Islet precursor cell (in vitro differentiated cells): ENCODE results near the gene CC2D2B.
"Not testable (repeated sequence)": the region's sequence is repeated elsewhere in the genome, so short reads cannot be mapped to it uniquely, and the experiment has no call there.

ENCODE experiments used
- DNase-seq: peaks from one replicate; pipeline ENCODE4 v3.0.0-alpha.2; 2018

The CC2D2B gene

GRCh38 chr10:95907456-95908253 is at the start of gene CC2D2B:
TSS of gene CC2D2B (plus strand) at chr10:95907975. CDS start at chr10:95911324, 3,349 bp downstream.
- peak; percentile 95 for DNase-seq

GRCh38 chr10:95860166-95860940 is 47.4 kb upstream of the CC2D2B start:
- no peak for DNase-seq

DNA sequence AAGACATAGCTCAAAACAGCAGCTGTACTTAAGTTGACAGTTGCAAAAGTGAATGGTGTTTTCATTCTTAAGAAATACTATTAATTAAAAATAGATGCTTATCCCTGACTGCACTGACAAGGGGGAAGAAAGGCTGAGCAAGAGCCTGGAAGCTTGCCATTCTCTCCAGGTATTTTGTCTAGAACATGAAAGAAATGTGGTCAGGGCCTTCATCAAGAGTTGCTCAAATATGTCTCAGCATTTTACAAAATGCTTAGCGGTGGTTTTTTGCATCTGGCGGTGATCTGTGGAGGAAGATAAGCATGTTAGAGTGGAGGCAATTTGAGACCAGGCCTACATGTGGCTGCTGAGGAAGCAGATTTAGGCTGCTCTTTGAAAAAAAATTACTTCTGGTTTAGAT is 46.4 kb upstream of the CC2D2B start:
- DNase-seq = no peak

DNA sequence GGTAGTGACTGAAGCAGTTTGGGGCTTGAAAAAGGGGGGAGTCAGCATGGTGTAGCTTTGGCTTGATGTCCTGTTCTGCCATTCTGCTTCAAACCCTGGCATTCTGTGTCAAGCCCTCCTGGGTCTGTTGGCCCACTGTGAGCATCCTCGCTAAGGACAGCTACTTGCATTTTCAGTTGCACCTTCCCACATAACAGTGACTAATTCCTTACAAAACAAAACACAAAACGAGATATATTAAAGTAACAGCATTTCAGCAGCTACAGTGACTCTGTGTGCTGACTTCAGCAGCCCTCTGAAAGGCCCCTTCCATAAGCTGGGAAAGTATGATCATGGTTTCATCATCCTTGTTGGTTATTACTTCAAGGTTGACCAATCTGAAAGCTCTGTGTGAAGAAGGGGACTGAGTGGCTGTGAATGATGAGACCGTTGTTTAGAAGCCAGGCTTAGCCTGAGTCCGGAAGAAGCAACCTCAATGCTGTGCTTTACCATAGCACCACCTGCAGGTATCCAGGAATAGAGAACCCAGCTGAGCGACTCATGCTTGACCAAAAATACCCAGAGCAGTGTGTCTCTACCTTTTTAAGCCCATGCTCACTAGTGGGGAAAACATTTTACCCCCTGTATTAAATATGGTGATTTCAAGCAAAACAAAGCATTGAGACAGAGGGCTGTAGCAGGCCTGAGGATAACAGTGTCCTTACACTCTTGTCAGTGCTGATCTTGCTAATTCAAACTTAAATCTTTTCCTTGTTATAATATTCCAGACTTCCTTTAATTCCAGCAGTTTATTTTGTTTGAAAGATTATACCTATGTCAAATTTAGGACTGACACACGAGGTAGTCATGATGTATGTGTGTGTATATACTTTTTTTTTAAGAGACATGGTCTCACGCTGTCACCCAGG is 42.6 kb upstream of the CC2D2B start:
- peak; percentile 74 for DNase-seq

DNA sequence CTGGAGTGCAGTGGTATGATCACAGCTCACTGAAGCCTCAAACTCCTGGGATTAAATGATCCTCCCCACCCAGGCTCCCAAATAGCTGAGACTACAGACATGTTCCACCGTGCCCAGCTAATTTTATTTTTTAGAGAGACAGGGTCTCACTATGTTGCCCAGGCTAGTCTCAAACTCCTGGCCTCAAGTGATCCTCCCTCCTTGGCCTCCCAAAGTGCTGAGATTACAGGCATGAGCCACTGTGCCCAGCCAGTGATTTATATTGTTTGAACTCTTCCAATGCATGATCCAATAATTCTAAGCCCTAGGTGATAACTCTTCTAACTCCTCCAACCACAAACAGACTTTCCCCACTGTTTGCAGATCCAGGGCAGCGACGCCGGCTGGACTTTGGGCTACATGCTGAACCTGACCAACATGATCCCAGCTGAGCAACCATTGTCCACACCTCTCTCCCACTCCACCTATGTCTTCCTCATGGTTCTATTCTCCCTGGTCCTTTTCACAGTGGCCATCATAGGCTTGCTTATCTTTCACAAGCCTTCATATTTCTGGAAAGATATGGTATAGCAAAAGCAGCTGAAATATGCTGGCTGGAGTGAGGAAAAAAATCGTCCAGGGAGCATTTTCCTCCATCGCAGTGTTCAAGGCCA is 41.8 kb upstream of the CC2D2B start:
- no peak for DNase-seq

DNA sequence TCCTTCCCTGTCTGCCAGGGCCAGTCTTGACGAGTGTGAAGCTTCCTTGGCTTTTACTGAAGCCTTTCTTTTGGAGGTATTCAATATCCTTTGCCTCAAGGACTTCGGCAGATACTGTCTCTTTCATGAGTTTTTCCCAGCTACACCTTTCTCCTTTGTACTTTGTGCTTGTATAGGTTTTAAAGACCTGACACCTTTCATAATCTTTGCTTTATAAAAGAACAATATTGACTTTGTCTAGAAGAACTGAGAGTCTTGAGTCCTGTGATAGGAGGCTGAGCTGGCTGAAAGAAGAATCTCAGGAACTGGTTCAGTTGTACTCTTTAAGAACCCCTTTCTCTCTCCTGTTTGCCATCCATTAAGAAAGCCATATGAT is 41.3 kb upstream of the CC2D2B start:
- no peak for DNase-seq

DNA sequence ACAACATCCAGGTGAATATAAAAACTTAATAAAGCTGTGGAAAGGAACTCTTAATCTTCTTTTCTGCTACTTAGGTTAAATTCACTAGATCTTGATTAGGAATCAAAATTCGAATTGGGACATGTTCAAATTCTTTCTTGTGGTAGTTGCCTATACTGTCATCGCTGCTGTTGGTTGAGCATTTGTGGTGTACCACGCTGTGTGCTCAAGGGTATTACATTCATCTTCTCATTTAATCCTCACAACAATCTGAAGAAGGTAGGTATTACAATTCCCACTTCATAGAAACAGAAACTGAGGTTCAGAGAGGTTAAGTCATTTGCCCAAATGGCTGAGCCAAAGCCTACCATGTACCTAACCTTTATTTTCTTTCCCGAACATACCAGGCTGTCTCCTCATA is 39.9 kb upstream of the CC2D2B start:
- DNase-seq = no peak

DNA sequence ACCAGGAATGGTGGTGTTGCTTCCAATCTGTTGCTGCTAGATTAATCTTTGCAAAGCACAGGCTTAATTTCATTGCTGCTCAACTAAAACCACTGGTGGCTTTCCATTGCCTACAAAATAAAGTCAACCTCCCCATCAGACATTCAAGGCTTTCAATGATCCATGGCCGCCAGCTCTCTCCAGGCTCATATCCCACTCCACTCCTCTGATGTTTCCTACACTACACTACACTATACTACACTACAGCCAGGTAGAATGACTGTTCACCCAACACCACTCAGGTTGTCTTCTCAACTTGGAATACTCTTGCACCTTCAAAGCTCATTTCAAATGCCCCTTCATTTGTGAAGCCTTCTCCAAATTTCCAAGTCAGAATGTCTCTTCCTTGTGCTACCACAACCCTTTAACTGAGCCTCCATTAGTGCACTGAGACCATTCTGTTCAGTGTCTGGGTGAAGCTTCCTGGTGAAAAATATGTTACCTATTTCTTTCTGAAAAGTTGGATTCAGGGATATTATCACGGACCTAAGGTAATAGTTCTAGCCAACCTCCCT is 35.5 kb upstream of the CC2D2B start:
- DNase-seq = no peak

- no peak for DNase-seq
Measured at GRCh38 chr10:95873139-95873538, 34.6 kb upstream of the CC2D2B start.

- no peak for DNase-seq
Measured at GRCh38 chr10:95873651-95874050, 34.1 kb upstream of the CC2D2B start.

DNA sequence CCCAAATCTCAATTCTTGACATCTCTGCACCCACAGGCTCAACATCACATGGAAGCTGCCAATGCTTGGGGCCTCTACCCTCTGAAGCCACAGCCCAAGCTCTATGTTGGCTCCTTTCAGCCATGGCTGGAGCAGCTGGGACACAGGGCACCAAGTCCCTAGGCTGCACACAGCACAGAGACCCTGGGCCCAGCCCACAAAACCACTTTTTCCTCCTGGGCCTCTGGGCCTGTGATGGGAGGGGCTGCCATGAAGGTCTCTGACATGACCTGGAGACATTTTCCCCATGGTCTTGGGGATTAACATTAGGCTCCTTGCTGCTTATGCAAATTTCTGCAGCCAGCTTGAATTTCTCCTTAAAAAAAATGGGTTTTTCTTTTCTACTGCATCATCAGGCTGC is 33.0 kb upstream of the CC2D2B start:
- DNase-seq = not testable (repeated sequence)

- no peak for DNase-seq
Measured at GRCh38 chr10:95876756-95877155, 31.0 kb upstream of the CC2D2B start.

DNA sequence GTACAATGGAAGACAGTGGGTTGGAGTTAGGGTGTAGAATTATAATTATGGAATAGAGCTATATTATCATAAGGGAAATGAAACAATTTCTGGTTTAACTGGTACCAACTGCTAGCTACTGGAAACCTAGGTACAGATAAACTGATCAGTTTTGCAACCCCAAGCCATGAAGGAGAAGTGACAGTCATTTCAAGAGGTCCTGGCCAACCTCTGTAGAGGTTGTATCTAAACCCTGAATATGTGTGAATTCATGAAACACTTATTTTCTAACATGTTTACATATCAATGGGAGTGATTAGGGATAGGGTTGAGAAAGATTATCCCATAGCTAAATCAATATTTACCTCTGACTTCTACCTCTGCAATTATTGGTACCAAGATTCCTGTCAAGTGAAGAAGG is 29.9 kb upstream of the CC2D2B start:
- no peak for DNase-seq

DNA sequence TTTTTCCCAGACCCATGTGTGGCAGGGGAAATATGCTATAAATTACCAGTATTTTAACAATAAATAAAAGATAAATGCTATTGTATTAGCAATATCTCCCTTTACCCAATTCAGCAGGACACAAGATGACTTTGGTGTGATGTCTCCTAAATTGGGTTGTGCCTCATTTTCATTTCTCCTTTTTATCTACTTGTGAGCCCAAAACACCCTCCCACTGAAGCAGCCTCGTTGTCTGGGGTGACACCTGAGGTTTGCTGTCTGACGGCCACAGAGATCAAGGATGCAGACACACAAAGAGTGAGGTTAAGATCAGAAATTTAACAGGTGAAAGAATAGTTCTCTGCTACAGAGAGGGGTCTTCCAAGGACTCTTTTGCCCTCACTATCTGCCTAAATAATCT is 27.1 kb upstream of the CC2D2B start:
- DNase-seq = no peak

GRCh38 chr10:95881316-95881715 is 26.5 kb upstream of the CC2D2B start:
- DNase-seq = no peak

GRCh38 chr10:95889830-95890229 is 17.9 kb upstream of the CC2D2B start:
- DNase-seq = no peak

- DNase-seq = peak; percentile 59
Measured at GRCh38 chr10:95896071-95896850, 11.5 kb upstream of the CC2D2B start.

DNA sequence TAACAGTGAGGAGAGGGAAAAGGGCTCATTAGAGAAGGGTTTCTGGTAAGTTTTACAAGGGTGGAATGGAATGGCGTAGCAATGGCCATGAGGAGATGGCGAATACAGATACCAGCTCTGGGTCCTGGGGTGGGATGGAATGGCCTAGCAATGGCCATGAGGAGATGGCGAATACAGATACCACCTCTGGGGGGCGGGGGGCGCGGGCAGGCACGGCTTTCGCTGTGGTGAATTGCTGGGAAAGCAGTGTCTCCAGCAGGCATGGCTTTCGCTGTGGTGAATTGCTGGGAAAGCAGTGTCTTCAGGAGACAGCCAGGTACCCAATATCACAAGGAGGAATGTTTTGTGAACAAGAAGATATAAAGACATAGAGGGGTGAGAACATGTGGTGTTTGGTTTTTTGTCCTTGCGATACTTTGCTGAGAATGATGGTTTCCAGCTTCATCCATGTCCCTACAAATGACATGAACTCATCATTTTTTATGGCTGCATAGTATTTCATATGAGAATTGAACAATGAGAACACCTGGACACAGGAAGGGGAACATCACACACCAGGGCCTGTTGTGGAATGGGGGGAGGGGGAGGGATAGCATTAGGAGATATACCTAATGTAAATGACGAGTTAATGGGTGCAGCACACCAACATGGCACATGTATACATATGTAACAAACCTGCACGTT is 1.7 kb upstream of the CC2D2B start:
- not testable (repeated sequence) for DNase-seq

DNA sequence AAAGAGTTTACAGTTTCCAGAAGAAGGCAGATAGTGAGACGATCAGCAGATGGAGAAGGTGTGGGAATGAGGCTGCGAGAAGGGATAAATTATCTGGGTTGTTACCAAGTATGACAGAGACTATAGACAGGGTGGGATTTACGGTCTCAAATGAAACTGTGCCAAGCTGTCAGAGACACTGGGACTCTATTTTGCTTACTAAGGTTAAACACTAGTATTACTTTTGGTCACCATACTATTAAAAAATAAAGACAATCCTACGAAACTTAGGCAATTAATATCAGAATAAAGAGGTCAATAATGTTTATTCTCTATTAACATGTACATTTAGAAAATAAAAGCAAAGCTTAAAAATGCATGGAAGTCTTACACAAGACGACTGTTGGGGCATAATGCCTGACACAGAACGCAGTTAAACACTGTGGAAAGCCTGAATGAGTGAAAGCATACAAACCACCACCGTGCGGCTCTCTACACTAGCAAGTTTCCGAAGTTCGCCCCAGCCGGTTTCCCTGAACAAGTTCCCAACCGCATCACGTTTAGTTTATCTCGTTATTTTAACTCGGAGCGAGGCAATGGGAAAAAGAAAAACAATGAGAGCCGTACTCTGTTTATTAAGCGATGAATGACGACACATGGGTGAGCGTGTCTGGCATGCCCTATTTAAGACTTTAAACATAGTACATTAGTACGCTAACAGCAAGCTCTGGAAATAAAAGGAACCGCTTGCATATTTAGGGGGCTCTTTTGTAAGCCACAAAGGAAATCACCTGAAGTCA is 909 bp upstream of the CC2D2B start:
- DNase-seq = peak; percentile 65

DNA sequence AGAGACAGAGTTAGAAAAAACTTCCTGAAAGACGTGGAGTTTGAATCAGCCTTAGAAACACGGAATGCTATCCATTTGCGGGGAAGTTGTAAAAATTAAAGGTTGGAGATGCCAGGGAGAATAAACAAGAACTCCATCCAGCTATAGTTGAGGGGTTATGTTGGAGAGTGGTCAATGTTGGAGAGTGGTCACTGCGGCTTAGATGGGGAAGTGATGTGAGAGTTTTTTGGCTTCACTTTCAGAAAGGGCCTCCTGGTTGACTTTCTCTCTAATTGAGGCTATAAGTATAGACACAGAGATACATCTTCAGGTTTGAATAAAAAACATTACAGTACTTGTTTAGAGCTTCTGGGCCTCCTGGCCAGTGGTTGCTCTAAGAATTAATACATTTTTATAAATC is 675 bp downstream of the CC2D2B start:
- no peak for DNase-seq
